Measurements from ENCODE around the gene CD3E. TPM values are rescaled to one million over a fixed set of nuclear protein-coding genes. Genes with fewer than 3 reads are reported as not detected.
A peak's percentile ranks its signal among the peaks of the same experiment; 100 is the strongest.
"Not testable (repeated sequence)": the region's sequence is repeated elsewhere in the genome, so short reads cannot be mapped to it uniquely, and the experiment has no call there.

Gene CD3E
- total RNA-seq, 1 donor from 2014 or later: not detected

DNA sequence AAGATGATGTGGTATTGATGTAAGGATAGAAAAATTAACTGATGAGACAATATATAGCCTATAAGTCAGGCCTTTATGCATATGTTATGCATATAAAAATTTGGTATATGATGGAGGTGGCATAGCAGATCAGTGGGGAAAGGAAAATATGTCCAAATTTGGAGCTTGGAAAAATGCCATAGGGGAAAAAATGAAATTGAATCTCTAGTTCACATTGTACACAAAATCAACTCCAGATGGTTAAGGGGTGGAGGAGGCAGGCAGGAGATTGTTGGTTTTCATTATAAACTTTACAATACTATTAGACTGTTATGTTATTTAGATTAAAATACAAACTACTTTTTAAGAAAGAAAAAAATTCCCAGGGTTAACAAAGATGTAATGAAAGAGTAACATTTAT, 15.1 kb upstream of the CD3E start:
- DNase-seq (ENCODE audit: low spot score in 2 of 2): no peak
- FAIRE-seq: no peak

DNA sequence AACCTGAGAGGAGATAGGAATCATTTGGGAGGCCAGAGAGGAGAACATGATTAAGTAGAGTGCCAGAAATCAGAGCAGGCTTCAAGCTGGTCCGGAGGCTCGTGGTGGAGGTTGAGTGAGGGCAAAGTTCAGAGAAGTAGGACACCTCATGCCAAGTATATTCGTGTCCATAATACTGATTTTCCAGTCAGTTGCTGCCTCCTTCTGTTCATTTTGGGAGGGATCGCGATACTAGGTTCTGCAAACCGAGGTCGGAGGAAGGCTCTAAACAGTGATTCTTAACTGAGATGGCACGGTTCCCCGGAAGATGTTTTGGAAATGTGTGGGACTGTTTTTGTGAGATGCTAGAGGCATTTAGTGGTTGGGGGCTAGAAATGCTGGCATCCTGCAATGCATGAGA, 13.6 kb upstream of the CD3E start:
- FAIRE-seq (no peak), DNase-seq (ENCODE audit: low spot score in 2 of 2) (peak in 1 of 2 donors; percentile 24)

DNA sequence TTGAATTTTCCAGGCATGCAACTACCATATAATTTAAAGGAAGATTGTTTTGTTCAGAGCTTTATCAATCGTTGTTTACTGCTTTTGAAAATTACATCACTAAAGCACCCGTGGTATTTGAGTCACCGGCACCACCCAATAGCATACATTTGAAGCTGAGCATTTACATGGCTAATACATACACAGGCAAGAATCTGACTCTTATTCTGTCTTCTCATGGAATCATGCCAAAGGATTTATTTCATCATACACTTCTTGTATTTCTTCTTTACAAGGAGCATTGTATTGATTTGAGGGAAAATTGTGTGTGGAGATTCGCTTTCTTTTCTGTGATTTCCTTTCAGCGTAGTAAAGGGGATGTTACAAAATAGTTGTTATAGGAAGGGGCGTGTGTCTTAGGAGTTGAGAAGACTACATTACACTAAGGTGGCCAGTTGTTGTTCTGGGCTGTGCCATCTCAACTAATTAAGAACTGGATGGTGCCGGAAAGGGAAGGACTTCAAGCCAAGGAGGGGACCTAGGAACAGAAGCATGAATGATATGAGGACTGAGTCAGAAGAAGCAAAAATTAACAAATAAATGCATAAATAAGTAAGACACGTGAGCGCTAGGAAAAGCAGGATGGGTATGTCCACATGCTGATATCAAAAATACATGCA, 12.9 kb upstream of the CD3E start:
- FAIRE-seq (no peak), DNase-seq (ENCODE audit: low spot score in 2 of 2) (no peak)

DNA sequence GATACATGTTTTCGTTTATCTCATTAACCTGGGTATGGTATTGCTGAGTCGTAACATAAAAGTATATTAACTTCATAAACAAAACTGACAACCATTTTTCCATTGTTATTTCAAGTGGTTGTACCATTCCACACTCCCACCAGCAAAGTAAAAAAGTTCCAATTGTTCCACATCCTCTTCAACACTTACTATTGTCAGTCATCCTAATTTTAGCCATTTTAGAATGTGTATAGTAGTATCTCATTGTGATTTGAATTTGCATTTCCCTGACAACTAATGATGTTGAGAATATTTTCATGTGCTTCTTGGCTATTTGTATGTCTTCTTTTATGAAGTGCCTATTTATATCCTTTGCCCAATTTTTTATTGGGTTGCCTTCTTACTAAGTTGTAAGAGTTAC, 10.5 kb upstream of the CD3E start:
- FAIRE-seq (no peak), DNase-seq (ENCODE audit: low spot score in 2 of 2) (no peak)

DNA sequence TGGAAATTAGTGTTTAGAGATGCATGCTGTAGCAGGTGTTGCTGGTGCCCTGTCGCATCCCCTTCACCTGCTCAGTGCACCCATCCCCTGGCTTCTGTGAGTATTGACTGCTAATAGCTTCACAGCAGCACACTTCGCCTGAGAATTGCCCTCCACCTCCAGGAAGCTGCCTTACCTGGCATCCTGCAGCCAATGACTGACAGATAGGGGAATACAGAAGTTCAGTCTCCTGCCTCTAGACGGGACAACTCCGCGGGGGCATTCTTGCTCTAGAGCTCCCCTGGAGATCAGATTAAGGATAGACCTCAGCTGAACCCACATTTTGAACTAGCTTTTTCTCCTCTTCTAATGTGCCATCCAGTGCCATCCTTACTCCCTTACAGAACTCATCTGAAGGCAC, 9.3 kb upstream of the CD3E start:
- DNase-seq (ENCODE audit: low spot score in 2 of 2) (no peak), FAIRE-seq (no peak)

DNA sequence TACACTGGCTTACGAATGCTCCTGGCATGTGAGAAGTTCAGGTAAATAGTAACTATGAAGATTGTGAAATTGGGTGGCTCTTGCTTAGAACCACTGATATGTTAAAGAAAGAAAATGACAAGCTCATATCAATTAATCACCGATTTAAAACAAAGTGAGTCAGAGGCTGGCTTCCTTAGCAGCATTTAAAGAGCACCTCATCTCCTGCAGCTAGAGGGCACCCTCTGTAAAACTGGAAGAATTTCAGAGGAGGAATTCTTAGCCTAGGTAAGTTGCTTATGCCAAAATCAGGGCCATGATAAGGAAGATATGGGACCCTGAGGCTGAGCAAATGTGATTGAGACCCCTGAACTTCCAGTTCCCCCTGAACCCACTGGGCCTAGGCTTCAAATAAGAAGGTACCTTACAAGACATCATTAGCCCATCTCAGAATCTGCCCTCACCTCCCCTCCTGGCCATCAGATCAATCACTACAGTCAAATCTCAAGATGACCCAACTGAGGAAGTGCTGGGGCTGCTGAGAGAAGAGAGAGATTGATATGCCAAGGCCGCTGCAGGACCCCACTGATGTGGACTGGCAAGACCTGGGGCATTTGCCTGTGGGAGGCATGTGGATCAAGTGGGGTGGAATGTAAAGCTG, 8.6 kb upstream of the CD3E start:
- FAIRE-seq (no peak), DNase-seq (ENCODE audit: low spot score in 2 of 2) (no peak)

DNA sequence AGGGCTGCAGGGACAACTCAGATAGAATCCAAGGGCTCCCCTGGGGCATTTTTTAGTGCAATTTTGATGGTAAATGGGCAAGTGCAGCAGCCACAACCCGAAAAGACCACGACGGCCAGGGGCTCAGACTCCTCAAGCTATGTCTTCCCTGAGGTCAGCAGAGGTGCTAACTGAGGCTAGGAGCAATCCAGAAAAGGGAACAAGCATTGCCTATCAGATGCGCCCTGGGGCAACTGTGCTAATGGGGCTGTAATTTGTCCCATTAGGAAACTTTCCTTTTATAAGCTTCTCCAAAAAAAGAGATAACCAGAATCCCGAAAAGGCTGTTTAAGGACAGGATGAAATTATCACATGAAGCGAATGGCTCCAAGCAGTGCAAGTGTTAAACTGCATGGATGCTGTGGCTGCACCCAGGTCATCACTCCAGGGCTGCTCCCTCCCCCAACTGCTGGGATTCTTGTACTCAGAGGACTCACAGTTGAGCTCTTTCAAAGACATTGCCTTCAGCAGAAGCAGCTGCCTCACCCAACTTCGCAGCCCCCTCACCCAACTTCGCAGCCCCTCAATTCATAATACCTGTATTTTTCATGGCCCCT, 2.8 kb upstream of the CD3E start:
- no peak for DNase-seq (ENCODE audit: low spot score in 2 of 2)
- FAIRE-seq: no peak

DNA sequence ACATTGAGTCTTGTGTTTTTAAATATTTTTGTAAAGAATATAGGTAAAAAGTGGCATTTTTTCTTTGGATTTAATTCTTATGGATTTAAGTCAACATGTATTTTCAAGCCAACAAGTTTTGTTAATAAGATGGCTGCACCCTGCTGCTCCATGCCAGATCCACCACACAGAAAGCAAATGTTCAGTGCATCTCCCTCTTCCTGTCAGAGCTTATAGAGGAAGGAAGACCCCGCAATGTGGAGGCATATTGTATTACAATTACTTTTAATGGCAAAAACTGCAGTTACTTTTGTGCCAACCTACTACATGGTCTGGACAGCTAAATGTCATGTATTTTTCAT, 333 bp upstream of the CD3E start:
- FAIRE-seq (no peak), DNase-seq (ENCODE audit: low spot score in 2 of 2) (no peak)

DNA sequence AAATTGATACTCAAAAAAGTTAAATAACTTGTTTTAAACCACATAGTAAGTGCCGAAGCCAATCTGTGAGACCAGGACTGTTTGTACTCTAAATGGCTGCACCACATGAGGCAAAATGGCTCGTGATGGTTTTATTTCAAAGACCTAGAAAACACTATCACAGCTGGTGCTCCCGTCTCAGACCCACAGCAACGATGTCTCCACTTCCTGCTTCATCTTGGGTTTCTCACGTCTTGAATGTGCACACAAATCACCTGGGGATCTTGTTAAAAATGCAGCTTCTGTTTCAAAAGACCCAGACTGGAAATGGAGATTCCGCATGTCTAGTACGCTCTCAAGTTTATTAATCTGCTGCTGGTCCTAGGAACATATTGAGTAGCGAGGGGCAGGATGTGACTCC, 1.2 kb downstream of the CD3E start:
- DNase-seq (ENCODE audit: low spot score in 2 of 2) (no peak), FAIRE-seq (no peak)

DNA sequence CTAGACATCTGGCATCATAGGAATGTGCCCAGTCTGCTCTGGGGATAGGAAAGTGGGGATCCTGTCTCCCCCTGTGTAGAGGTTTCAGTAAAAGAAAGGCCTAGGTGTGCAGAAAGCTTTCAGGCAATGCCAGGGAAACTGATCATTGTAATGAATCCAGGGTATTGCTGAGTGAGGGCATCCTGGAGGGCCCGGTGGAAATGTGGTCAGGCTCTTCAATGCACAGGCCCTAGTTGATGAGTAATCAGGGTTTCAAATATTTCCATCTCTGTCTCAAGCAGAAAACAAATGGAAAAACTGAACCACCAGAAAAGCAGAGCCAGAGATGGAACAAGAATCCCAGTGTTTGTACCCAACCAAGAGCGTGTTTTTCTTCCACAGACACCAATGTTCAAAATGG, 2.0 kb downstream of the CD3E start:
- DNase-seq (ENCODE audit: low spot score in 2 of 2) (no peak), FAIRE-seq (no peak)

DNA sequence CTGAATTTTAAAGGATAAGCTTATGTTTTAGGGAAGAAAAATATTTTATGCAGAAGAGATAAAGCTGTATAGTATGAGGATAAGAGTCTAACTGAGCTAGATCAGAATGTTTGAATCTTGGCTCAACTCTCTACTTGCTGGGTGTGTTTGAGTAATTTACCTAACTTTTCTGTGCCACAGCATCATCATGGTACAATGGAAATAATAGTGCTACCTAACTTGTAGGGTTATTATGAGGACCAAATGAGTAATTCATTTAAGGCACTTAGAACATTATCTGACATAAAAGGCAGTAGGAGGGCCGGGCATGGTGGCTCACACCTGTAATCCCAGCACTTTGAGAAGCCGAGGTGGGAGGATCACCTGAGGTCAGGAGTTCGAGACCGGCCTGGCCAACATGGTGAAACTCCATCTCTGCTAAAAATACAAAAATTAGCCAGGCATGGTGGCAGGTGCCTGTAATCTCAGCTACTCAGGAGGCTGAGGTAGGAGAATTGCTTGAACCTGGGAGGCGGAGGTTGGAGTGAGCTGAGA, 4.5 kb downstream of the CD3E start:
- FAIRE-seq; DNase-seq (ENCODE audit: low spot score in 2 of 2): not testable (repeated sequence)

DNA sequence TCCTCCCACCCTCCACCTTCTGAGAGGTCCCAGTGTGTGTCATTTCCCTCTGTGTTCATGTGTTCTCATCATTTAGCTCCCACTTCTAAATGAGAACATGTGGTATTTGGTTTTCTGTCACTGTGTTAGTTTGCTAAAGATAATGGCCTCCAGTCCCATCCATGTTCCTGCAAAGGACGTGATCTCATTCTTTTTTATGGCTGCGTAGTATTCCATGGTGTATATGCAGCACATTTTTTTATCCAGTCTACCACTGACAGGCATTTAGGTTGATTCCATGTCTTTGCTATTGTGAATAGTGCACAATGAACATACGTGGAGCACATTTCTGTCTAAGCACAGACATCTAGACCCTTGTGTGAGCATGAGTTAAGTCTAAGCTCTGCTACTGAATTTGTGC, 5.7 kb downstream of the CD3E start:
- DNase-seq (ENCODE audit: low spot score in 2 of 2) (no peak), FAIRE-seq (no peak)

DNA sequence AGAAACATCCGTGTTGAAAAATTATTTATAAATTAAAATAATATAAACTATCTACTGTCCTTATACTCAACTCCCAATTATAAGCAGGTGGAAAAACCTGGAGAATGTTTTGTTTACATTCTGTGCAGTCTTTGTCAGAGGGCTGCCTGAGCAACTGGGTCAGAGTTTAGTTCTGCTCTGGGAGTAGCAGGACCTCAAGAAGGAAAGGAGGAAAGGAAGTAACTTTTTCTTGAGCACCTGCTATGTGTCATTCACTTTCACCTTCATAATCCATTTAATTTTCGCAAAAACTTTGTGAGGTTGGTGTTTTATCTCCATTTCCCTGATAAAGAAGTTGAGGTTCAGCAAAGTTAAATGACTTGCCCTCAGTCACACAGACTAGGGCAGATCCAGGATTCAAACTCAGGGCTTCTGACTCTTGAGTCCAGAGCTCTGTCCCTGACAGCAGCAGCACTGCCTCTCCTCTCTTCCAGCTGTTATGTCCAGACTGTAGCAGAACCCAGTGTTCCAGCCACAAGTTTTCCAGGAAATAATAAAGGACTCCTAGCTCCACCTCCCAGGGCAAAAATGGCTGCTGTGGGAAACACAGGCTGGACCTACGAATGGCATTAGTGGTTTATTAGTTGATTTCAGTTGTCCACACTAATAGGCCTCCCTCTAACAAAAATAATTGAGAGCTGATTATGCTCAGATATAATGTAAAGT, 6.4 kb downstream of the CD3E start:
- DNase-seq (ENCODE audit: low spot score in 2 of 2) (no peak), FAIRE-seq (no peak)

DNA sequence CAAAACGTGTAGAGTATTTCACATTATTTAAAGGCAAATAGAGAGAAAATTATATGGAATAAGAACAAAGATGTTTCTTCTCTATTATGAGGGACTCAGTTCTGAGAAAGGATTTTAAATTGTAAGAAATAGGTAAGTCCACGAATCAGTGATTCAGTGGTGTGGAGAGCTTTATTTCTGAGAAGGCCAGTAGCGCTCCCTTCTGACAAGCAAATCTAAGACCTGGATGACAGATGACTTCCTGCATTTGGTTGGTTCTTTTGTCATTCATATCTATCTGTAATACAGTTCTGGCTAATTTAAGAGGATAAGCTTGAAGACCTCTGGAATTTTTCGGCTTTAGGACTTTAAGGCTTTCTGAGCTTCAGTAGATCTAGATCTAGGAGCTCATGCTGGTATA, 7.0 kb downstream of the CD3E start:
- FAIRE-seq: no peak
- no peak for DNase-seq (ENCODE audit: low spot score in 2 of 2)

DNA sequence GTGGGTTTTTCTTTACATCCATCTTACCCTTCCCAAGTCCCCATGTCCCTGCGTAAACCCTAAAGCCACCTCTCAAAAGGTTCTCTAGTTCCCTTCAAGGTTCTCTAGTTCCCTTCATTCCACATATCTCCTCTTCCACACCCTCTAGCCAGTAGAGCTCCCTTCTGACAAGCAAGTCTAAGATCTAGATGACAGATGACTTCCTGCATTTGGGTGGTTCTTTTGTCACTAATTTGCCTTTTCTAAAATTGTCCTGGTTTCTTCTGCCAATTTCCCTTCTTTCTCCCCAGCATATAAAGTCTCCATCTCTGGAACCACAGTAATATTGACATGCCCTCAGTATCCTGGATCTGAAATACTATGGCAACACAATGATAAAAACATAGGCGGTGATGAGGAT, 7.8 kb downstream of the CD3E start:
- no peak for FAIRE-seq
- DNase-seq (ENCODE audit: low spot score in 2 of 2): no peak

DNA sequence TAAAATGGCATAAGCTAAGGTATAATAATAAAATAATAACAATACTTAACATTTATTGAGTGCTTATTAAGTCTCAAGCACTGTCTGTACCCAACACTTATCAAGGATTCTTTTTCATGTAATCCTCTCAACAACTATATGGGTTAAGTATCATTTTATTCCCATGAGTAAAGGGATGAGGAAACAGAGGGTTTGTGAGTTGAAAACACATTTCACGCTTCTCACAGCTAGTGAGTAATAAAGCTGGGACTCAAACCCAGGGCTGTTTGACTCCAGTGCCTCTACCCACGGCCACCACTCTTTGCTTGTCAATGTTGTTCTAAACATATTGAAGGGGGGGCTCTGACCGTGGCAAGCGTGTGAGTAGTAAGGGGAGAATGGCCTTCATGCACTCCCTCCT, 8.7 kb downstream of the CD3E start:
- DNase-seq (ENCODE audit: low spot score in 2 of 2) (no peak), FAIRE-seq (no peak)

DNA sequence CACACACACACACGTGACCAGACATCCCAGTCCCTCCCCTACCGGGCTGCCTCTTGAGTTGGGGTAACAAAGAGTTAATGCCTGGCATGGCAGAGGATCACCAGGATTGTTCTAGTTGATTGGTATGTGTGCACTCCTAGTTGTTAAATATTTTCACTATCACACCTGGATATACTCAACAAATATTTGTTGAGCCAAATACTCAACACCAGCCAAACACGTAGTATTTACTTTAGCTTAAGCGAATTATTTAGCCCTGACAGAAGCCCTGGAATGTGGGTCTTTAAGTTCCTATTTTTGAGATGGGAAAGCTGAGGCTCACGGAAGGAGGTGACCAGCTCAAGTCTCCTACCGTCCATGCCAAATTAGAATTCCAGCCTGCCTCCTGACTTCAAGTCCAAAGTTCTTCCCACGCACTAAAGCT, 10.5 kb downstream of the CD3E start:
- no peak for DNase-seq (ENCODE audit: low spot score in 2 of 2)
- no peak for FAIRE-seq

DNA sequence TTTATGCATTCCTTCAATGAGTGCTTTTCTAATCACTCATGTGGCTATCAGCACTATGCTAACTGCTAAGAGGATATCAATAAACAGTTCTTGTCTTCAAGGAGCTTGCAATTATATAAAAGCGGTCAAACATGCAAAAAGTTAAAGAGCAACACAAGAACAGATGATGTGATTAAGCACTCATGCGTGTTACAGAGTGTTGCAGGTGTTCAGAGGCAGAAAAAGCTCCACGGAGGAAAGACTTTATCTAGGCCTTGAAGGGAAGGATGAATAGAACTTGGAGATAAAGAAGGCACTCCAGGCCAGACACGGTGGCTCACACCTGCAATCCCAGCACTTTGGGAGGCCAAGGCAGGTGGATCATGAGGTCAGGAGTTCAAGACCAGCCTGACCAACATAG, 13.6 kb downstream of the CD3E start:
- DNase-seq (ENCODE audit: low spot score in 2 of 2) (no peak), FAIRE-seq (no peak)

DNA sequence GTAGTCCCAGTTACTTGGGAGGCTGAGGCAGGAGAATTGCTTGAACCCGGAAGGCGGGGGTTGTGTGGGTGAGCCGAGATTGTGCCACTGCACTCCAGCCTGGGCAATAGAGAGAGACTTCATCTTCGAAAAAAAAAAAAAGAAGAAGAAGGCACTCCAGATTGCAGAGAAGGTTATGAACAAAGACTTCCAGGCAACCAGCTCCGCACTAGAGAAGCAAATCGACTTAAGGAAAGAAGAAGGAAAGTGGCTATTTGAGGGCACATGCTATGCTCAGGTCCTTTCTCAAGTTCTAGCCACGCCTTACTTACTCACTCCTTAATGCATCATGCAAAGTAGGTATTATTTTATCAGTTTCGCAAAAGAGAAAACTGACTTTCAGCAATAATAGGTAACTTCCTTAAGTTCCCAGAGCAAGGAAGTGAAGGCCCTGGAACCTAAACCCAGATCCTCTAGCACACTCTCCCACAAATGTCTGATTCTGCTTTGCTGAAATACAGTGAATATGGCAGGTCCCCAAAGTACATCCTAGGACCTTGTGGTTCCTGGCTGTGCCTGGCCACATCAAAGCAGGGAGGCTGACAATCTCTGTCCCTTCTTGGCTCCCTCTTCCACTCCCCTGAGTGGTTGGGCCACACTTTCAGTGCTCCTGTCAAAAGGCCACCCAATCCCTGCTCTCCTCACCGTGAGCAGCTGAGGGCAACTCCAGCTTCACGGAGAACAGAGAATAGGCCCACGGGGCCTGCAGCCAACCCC, 14.2 kb downstream of the CD3E start:
- no peak for FAIRE-seq
- DNase-seq (ENCODE audit: low spot score in 2 of 2): no peak

DNA sequence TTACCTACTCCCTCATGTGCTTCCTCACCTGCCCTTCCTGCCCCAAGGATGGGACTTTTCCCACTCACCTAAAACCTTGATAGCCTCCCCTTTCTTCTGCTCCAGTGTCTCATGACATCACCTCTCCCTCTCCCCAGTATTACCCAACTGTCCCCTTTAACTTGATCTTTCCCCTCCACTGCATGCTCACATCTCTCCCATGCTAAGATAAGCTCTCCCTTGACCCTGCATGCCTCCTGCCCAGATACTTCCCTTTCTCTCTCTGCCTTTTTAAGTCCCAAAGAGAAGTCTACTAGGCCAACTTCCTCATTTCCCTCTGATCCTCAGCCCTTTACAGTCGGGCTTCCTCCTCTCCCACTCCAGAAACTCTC, 14.8 kb downstream of the CD3E start:
- DNase-seq (ENCODE audit: low spot score in 2 of 2) (no peak), FAIRE-seq (no peak)

DNA sequence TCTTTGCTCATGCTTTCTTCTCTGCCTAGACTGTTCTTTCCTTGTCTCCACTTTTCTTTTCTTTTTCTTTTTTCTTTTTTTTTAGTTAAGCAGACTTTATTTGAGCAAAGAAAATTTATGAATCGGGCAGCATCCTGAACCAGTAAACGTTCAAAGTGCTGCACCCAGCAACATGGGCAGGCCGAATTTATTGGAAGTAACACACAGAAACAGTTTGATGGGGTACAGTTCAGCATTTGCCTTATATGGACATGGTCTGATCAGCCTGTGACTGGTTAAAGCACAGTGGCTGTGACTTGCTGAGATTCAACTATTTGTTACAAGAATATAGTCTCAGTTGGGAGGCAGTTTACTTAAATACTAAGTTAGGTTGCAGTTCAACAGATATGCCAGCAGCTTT, 16.0 kb downstream of the CD3E start:
- no peak for DNase-seq (ENCODE audit: low spot score in 2 of 2)
- FAIRE-seq: no peak

Measured in frontal cortex (tissue), 4 donors.